ENCODE data around the gene PSMC4. TPM values are rescaled to one million over a fixed set of nuclear protein-coding genes. Genes with fewer than 3 reads are reported as not detected.

PSMC4 gene
- total RNA-seq, 1 experiment from 2014 or later: 2,386 TPM

DNA sequence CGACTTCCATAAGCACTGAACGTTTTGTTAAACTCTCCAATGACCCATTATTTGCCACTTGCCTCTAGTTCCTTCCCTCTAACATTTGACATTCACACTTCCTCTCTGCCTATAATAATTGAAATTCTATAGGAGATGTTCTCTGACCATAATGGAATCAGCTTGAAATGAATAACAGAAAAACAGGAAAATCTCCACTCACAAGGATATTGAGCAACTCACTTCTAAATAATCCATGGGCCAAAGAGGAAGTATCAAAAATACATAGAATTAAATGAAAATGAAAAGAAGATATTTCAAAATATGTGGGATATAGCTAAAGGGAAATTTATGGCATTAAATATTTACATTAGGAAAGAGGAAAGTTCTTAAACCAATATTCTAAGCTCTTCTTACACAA lies 33.2 kb upstream of the PSMC4 start:
- no peak for ATAC-seq
- BruUV-seq (replicated peaks): no TSS peak
- POLR2A ChIA-PET: interaction anchor here (0.5 to 1.9 kb wide), 6 partner anchors 14 to 199 kb away, joined by 3 to 14 read pairs (median 3); partner anchors contain the start of gene PSMC4
- Histone ChIP-seq H3K36me3 (ENCODE audit: control insufficient read depth, insufficient read depth, low read length) (no peaks in the 10 kb centered on the region), H3K27ac (ENCODE audit: low read length) (no peak overlapping the region), H3K4me3 (ENCODE audit: low read depth in 2 of 2, low read length in 2 of 2) (no peak overlapping the region), H3K9me3 (ENCODE audit: control insufficient read depth, insufficient read depth, low read depth, low read length) (peaks cover 12% of the 10 kb centered on the region; the same call in 1 of the 2 replicates), H3K27me3 (ENCODE audit: control insufficient read depth, insufficient read depth, low read length) (peaks cover 42% of the 10 kb centered on the region), H3K4me1 (ENCODE audit: control insufficient read depth, insufficient read depth, low read length) (peaks cover 8% of the 10 kb centered on the region)
- intact Hi-C loops (cut with micrococcal nuclease; ENCODE audit: unreplicated experiment): no loop called here
- CTCF ChIA-PET: interaction anchor here (0.5 to 3.1 kb wide), 6 partner anchors 9 to 368 kb away, joined by 3 to 19 read pairs (median 3); partner anchors contain the start of gene PSMC4
- no peak for DNase-seq (ENCODE audit: low read depth, low spot score)
- TF ChIP-seq POLR2AphosphoS5 (IDR thresholded peaks at IDR 0.05; ENCODE audit: low read depth, low read length) (no peak), TCF7L2 (IDR thresholded peaks at IDR 0.05; ENCODE audit: low read depth, low read length) (no peak), SIN3A (IDR thresholded peaks at IDR 0.05; ENCODE audit: borderline replicate concordance, insufficient read depth, low read depth, low read length) (no peak)
- TF ChIP-seq, protein P1, sequence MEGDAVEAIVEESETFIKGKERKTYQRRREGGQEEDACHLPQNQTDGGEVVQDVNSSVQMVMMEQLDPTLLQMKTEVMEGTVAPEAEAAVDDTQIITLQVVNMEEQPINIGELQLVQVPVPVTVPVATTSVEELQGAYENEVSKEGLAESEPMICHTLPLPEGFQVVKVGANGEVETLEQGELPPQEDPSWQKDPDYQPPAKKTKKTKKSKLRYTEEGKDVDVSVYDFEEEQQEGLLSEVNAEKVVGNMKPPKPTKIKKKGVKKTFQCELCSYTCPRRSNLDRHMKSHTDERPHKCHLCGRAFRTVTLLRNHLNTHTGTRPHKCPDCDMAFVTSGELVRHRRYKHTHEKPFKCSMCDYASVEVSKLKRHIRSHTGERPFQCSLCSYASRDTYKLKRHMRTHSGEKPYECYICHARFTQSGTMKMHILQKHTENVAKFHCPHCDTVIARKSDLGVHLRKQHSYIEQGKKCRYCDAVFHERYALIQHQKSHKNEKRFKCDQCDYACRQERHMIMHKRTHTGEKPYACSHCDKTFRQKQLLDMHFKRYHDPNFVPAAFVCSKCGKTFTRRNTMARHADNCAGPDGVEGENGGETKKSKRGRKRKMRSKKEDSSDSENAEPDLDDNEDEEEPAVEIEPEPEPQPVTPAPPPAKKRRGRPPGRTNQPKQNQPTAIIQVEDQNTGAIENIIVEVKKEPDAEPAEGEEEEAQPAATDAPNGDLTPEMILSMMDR (IDR thresholded peaks at IDR 0.05): no peak
- TF ChIP-seq, protein P2, sequence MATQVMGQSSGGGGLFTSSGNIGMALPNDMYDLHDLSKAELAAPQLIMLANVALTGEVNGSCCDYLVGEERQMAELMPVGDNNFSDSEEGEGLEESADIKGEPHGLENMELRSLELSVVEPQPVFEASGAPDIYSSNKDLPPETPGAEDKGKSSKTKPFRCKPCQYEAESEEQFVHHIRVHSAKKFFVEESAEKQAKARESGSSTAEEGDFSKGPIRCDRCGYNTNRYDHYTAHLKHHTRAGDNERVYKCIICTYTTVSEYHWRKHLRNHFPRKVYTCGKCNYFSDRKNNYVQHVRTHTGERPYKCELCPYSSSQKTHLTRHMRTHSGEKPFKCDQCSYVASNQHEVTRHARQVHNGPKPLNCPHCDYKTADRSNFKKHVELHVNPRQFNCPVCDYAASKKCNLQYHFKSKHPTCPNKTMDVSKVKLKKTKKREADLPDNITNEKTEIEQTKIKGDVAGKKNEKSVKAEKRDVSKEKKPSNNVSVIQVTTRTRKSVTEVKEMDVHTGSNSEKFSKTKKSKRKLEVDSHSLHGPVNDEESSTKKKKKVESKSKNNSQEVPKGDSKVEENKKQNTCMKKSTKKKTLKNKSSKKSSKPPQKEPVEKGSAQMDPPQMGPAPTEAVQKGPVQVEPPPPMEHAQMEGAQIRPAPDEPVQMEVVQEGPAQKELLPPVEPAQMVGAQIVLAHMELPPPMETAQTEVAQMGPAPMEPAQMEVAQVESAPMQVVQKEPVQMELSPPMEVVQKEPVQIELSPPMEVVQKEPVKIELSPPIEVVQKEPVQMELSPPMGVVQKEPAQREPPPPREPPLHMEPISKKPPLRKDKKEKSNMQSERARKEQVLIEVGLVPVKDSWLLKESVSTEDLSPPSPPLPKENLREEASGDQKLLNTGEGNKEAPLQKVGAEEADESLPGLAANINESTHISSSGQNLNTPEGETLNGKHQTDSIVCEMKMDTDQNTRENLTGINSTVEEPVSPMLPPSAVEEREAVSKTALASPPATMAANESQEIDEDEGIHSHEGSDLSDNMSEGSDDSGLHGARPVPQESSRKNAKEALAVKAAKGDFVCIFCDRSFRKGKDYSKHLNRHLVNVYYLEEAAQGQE (IDR thresholded peaks at IDR 0.05; ENCODE audit: insufficient read depth in 1 of 2, low read depth in 2 of 2, low read length in 1 of 2): no peak
- in situ Hi-C loops (cut with HindIII; ENCODE audit: low pct_unique_long_range_greater_than_20kb, low sequenced_read_pairs): loop anchor here (5.0 to 25.0 kb wide), 8 partner anchors 35 to 950 kb away; partner anchors contain the start of genes FBXO17, PSMC4 and ZNF780A

DNA sequence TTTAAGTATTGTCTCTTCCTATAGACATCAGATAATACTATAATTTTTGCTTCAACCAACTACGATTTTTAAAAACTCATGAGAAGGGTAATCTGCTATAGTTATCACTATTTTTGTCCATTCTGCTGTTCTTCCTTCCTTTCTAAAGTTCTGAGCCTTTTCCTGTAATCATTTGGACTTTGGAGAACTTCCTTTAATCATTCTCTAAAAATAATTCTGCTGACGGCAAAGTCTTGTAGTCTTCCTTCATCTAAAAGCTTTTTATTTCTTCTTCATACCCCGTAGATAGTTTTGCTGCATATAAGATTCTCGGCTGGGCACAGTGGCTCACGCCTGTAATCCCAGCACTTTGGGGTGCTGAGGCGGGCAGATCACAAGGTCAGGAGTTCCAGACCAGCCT lies 31.4 kb upstream of the PSMC4 start:
- Histone ChIP-seq H3K27me3 (ENCODE audit: control insufficient read depth, insufficient read depth, low read length) (peaks cover 38% of the 10 kb centered on the region), H3K36me3 (ENCODE audit: control insufficient read depth, insufficient read depth, low read length) (no peaks in the 10 kb centered on the region), H3K4me1 (ENCODE audit: control insufficient read depth, insufficient read depth, low read length) (peaks cover 8% of the 10 kb centered on the region), H3K4me3 (ENCODE audit: low read depth in 2 of 2, low read length in 2 of 2) (no peak overlapping the region), H3K27ac (ENCODE audit: low read length) (no peak overlapping the region), H3K9me3 (ENCODE audit: control insufficient read depth, insufficient read depth, low read depth, low read length) (peaks cover 12% of the 10 kb centered on the region; the same call in 1 of the 2 replicates)
- intact Hi-C loops (cut with micrococcal nuclease; ENCODE audit: unreplicated experiment) (no loop called here), in situ Hi-C loops (cut with HindIII; ENCODE audit: low pct_unique_long_range_greater_than_20kb, low sequenced_read_pairs) (loop anchor here (5.0 to 25.0 kb wide), 8 partner anchors 33 to 952 kb away; partner anchors contain the start of genes FBXO17, PSMC4 and ZNF780A)
- CTCF ChIA-PET: interaction anchor here (0.6 kb wide), 1 partner anchor 347 kb away, joined by 4 read pairs; no protein-coding TSS in a partner anchor
- DNase-seq (ENCODE audit: low read depth, low spot score) (no peak), ATAC-seq (no peak)
- TF ChIP-seq, protein P1 (IDR thresholded peaks at IDR 0.05): no peak
- TF ChIP-seq TCF7L2 (IDR thresholded peaks at IDR 0.05; ENCODE audit: low read depth, low read length) (no peak), POLR2AphosphoS5 (IDR thresholded peaks at IDR 0.05; ENCODE audit: low read depth, low read length) (no peak), SIN3A (IDR thresholded peaks at IDR 0.05; ENCODE audit: borderline replicate concordance, insufficient read depth, low read depth, low read length) (no peak)
- TF ChIP-seq, protein P2 (IDR thresholded peaks at IDR 0.05; ENCODE audit: insufficient read depth in 1 of 2, low read depth in 2 of 2, low read length in 1 of 2): no peak
- POLR2A ChIA-PET: interaction anchor here (0.6 to 1.2 kb wide), 2 partner anchors 19 to 32 kb away, joined by 4 to 5 read pairs; no protein-coding TSS in a partner anchor
- no TSS peak for BruUV-seq (replicated peaks)
